GM21526 (cell line): ENCODE results near the gene VASN.
"Not testable (repeated sequence)": the region's sequence is repeated elsewhere in the genome, so short reads cannot be mapped to it uniquely, and the experiment has no call there.

Experiments used
- ATAC-seq: cut with Tn5 transposase; IDR thresholded peaks from one replicate; pipeline ENCODE4 v1.9.1; 2021; ENCODE audit warnings: moderate library complexity; ENCODE audit not compliant: unreplicated experiment, low FRiP score

VASN gene

GRCh38 chr16:4336701-4337539, 34.7 kb upstream of the VASN start:
- no peak for ATAC-seq

- no peak for ATAC-seq
Measured at GRCh38 chr16:4337540-4338088, 34.0 kb upstream of the VASN start.

- no peak for ATAC-seq
Measured at GRCh38 chr16:4338125-4338582, 33.5 kb upstream of the VASN start.

GRCh38 chr16:4338712-4339299, 32.8 kb upstream of the VASN start:
- no peak for ATAC-seq

- ATAC-seq: no peak
Measured at GRCh38 chr16:4339455-4339854, 32.2 kb upstream of the VASN start.

GRCh38 chr16:4339909-4340308, 31.7 kb upstream of the VASN start:
- no peak for ATAC-seq

- ATAC-seq: no peak
Measured at GRCh38 chr16:4340443-4340842, 31.2 kb upstream of the VASN start.

- ATAC-seq: no peak
Measured at GRCh38 chr16:4341250-4341649, 30.4 kb upstream of the VASN start.

GRCh38 chr16:4342866-4343744, 28.5 kb upstream of the VASN start:
- ATAC-seq: no peak

- ATAC-seq: not testable (repeated sequence)
Measured at GRCh38 chr16:4344300-4344982, 27.2 kb upstream of the VASN start.

- no peak for ATAC-seq
Measured at GRCh38 chr16:4344983-4345835, 26.4 kb upstream of the VASN start.

GRCh38 chr16:4345836-4346781, 25.5 kb upstream of the VASN start:
- no peak for ATAC-seq

- ATAC-seq: no peak
Measured at GRCh38 chr16:4347010-4347409, 24.6 kb upstream of the VASN start.

GRCh38 chr16:4347765-4348509, 23.7 kb upstream of the VASN start:
- ATAC-seq: no peak

GRCh38 chr16:4349332-4349731, 22.3 kb upstream of the VASN start:
- no peak for ATAC-seq

- no peak for ATAC-seq
Measured at GRCh38 chr16:4350365-4350786, 21.3 kb upstream of the VASN start.
